Neural cell (in vitro differentiated cells): Measurements from ENCODE around the gene LDLRAD4. TPM values are rescaled to one million over a fixed set of nuclear protein-coding genes. Genes with fewer than 3 reads are reported as not detected.

ENCODE experiments used
- H2AFZ ChIP-seq: fragments of 200-600, 300-800 bp; sonication (generic), shearing (Covaris generic); 2 replicates; pipeline ENCODE4 v1.6.0; 2014; ENCODE audit warnings: low read depth, mild to moderate bottlenecking, antibody characterized with exemption, low read length, moderate library complexity
- H3F3A ChIP-seq: fragments of 200-600 bp; shearing (Covaris generic); 2 replicates; pipeline ENCODE4 v1.6.1; 2016; ENCODE audit warnings: mild to moderate bottlenecking, moderate library complexity, mixed read lengths, antibody characterized with exemption, low read length; ENCODE audit not compliant: insufficient read depth, poor library complexity, severe bottlenecking
- H3K27ac ChIP-seq: fragments of 200-600, 300-800 bp; sonication (generic), shearing (Covaris generic); 2 replicates; pipeline ENCODE4 v1.5.1; 2014; ENCODE audit warnings: mild to moderate bottlenecking, low read length, moderate library complexity
- H3K27me3 ChIP-seq: fragments of 300-800, 200-600 bp; sonication (generic), shearing (Covaris generic); 2 replicates; pipeline ENCODE4 v1.6.0; 2014; ENCODE audit warnings: mild to moderate bottlenecking, low read depth, low read length, moderate library complexity; ENCODE audit not compliant: insufficient read depth
- H3K36me3 ChIP-seq: fragments of 300-800, 200-600 bp; sonication (generic), shearing (Covaris generic); 2 replicates; pipeline ENCODE4 v1.5.1; 2014; ENCODE audit warnings: mild to moderate bottlenecking, antibody characterized with exemption, low read length, moderate library complexity; ENCODE audit not compliant: insufficient read depth
- H3K4me2 ChIP-seq: fragments of 300-800, 200-600 bp; sonication (generic), shearing (Covaris generic); 2 replicates; pipeline ENCODE4 v1.6.0; 2014; ENCODE audit warnings: mild to moderate bottlenecking, low read length
- H3K4me3 ChIP-seq: fragments of 300-800, 200-600 bp; sonication (generic), shearing (Covaris generic); 2 replicates; pipeline ENCODE4 v1.5.1; 2014; ENCODE audit warnings: mild to moderate bottlenecking, low read length, moderate library complexity
- H3K79me2 ChIP-seq: fragments of 200-600 bp; shearing (Covaris generic); replicated peaks from 2 replicates; pipeline ENCODE4 v1.6.0; 2014; ENCODE audit warnings: mild to moderate bottlenecking, low read length, moderate library complexity; ENCODE audit not compliant: insufficient read depth
- H3K9ac ChIP-seq: fragments of 300-800, 200-600 bp; sonication (generic), shearing (Covaris generic); 2 replicates; pipeline ENCODE4 v1.6.1; 2016; ENCODE audit warnings: mild to moderate bottlenecking, low read length, mixed read lengths
- H3K9me2 ChIP-seq: fragments of 200-600 bp; shearing (Covaris generic); 2 replicates; pipeline ENCODE4 v1.6.1; 2016; ENCODE audit warnings: mild to moderate bottlenecking, low read length, mixed read lengths; ENCODE audit not compliant: insufficient read depth
- H3K9me3 ChIP-seq: fragments of 200-600, 300-800 bp; sonication (generic), shearing (Covaris generic); 2 replicates; pipeline ENCODE4 v1.6.1; 2016; ENCODE audit warnings: mild to moderate bottlenecking, mixed run types, low read length, moderate library complexity, mixed read lengths
- H4K20me1 ChIP-seq: fragments of 200-600 bp; shearing (Covaris generic); 2 replicates; pipeline ENCODE4 v1.6.1; 2016; ENCODE audit warnings: mild to moderate bottlenecking, mixed run types; ENCODE audit not compliant: insufficient read depth
- EP300 ChIP-seq: fragments of 450-650 bp; conservative IDR thresholded peaks from 2 replicates; pipeline ENCODE4 v1.6.1; 2014; ENCODE audit warnings: antibody characterized with exemption, mild to moderate bottlenecking, moderate library complexity; ENCODE audit not compliant: poor library complexity, severe bottlenecking
- EZH2 ChIP-seq: fragments of 200-600, 300-800 bp; shearing (Covaris generic), sonication (generic); IDR thresholded peaks from 2 replicates; pipeline ENCODE4 v1.6.1; 2014; ENCODE audit warnings: antibody characterized with exemption, low read length, borderline replicate concordance, mild to moderate bottlenecking; ENCODE audit not compliant: insufficient read depth, poor library complexity, severe bottlenecking
- MXI1 ChIP-seq: fragments of 450-650 bp; conservative IDR thresholded peaks from 2 replicates; pipeline ENCODE4 v1.6.1; 2014; ENCODE audit warnings: antibody characterized with exemption, mild to moderate bottlenecking; ENCODE audit not compliant: poor library complexity, severe bottlenecking
- POLR2AphosphoS5 ChIP-seq: IDR thresholded peaks from 2 replicates; pipeline ENCODE4 v1.6.1; 2012
- RAD21 ChIP-seq: fragments of 450-650 bp; conservative IDR thresholded peaks from 2 replicates; pipeline ENCODE4 v1.6.1; 2014; ENCODE audit warnings: antibody characterized with exemption, mild to moderate bottlenecking, moderate library complexity
- SMC3 ChIP-seq: fragments of 450-650 bp; conservative IDR thresholded peaks from 2 replicates; pipeline ENCODE4 v1.6.1; 2014; ENCODE audit warnings: antibody characterized with exemption, mild to moderate bottlenecking, moderate library complexity; ENCODE audit not compliant: poor library complexity
- TAF1 ChIP-seq: IDR thresholded peaks from 2 replicates; pipeline ENCODE4 v1.6.1; 2012; ENCODE audit warnings: low read depth
- polyA plus RNA-seq: library from polyadenylated mRNA; depleted of rRNA; stranded (reverse); fragments of >200 nt; gene quantifications from 2 replicates; pipeline ENCODE4 v1.2.3, GENCODE V29; 2014
- TF ChIP-seq, protein P1 (sequence below): fragments of 450-650 bp; IDR thresholded peaks from 2 replicates; pipeline ENCODE4 v1.5.1; 2014; ENCODE audit warnings: antibody characterized with exemption, mild to moderate bottlenecking, moderate library complexity; ENCODE audit not compliant: poor library complexity, severe bottlenecking
- TF ChIP-seq, protein P2 (sequence below): IDR thresholded peaks from 2 replicates; pipeline ENCODE4 v1.6.1; 2012; ENCODE audit warnings: borderline replicate concordance

Gene LDLRAD4
- polyA plus RNA-seq, 1 donor from 2014 or later = 3.7 TPM

DNA sequence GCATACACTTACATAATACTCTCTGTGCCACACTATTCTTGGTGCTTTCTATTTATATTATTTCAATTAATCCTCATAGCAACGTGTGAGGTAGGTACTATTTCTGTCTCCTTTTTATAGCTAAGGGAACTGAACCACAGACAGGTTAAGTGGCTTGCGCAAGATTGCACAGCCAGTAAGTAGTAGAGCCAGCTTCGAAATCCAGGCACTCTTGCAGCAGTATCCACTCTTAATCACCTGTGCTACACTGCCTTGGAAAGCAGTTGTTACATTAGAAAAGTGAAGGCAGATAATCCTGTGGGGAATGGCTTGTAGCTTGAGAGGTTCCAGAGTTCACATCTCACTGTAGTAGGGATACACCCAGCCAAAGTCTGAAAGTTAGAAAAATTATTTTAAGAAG is 198.3 kb downstream of the LDLRAD4 start:
- Histone ChIP-seq H3K9ac (no peak overlapping the region), H3F3A (no peaks in the 10 kb centered on the region), H3K4me2 (no peak overlapping the region), H4K20me1 (no peaks in the 10 kb centered on the region), H3K9me2 (no peaks in the 10 kb centered on the region), H3K27ac (no peak overlapping the region), H3K36me3 (no peaks in the 10 kb centered on the region), H3K9me3 (no peaks in the 10 kb centered on the region), H3K27me3 (no peaks in the 10 kb centered on the region), H3K4me3 (no peak overlapping the region), H3K79me2 (no peaks in the 10 kb centered on the region), H2AFZ (no peak overlapping the region)
- TF ChIP-seq, protein P1, sequence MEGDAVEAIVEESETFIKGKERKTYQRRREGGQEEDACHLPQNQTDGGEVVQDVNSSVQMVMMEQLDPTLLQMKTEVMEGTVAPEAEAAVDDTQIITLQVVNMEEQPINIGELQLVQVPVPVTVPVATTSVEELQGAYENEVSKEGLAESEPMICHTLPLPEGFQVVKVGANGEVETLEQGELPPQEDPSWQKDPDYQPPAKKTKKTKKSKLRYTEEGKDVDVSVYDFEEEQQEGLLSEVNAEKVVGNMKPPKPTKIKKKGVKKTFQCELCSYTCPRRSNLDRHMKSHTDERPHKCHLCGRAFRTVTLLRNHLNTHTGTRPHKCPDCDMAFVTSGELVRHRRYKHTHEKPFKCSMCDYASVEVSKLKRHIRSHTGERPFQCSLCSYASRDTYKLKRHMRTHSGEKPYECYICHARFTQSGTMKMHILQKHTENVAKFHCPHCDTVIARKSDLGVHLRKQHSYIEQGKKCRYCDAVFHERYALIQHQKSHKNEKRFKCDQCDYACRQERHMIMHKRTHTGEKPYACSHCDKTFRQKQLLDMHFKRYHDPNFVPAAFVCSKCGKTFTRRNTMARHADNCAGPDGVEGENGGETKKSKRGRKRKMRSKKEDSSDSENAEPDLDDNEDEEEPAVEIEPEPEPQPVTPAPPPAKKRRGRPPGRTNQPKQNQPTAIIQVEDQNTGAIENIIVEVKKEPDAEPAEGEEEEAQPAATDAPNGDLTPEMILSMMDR = no peak
- TF ChIP-seq EP300 = no peak
- no peak for TF ChIP-seq POLR2AphosphoS5
- no peak for TF ChIP-seq TAF1
- TF ChIP-seq SMC3 = no peak
- no peak for TF ChIP-seq RAD21

DNA sequence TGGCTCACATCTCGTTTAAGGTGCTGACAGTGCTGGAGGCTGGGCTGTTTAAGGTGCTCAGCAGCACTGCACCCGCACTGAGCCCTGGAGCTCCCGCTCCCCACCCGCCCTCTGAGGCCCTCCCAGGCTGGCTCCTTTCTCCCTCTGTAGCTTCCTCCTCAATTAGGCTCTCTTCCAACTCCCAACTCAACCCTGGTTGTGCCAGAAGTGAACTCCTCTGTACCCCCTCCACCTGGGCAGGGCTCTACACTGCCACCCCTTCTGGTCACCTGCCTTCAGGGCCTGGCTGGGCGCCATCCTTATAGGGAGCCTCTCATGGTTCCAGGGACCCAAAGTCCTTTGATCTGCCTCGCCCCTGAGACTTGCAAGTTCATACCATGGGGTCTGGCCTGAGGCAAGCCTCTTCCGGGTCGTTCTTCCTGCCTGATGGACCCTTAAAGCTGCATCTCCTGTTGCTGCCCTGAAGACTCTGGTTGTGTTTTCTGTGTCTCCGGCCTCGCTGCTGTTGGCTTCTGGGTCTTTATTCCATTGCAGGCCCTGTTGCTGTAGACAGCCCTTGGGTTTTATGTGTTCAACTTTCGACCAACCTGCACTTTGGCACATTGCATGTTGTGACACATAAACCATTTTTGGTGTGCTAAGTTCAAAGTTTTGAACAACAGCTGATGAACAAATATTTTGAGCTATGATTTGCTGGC is 199.6 kb downstream of the LDLRAD4 start:
- Histone ChIP-seq H3K27me3 (no peaks in the 10 kb centered on the region), H4K20me1 (no peaks in the 10 kb centered on the region), H3K79me2 (no peaks in the 10 kb centered on the region), H2AFZ (no peak overlapping the region), H3K9me3 (no peaks in the 10 kb centered on the region), H3K36me3 (no peaks in the 10 kb centered on the region), H3K4me3 (no peak overlapping the region), H3K9ac (no peak overlapping the region), H3K9me2 (no peaks in the 10 kb centered on the region), H3K27ac (no peak overlapping the region), H3K4me2 (no peak overlapping the region), H3F3A (no peaks in the 10 kb centered on the region)
- TF ChIP-seq, protein P1 = no peak
- TF ChIP-seq EP300 (no peak), SMC3 (no peak), RAD21 (no peak), MXI1 (no peak), TAF1 (no peak), POLR2AphosphoS5 (no peak), EZH2 (no peak)
- TF ChIP-seq, protein P2, sequence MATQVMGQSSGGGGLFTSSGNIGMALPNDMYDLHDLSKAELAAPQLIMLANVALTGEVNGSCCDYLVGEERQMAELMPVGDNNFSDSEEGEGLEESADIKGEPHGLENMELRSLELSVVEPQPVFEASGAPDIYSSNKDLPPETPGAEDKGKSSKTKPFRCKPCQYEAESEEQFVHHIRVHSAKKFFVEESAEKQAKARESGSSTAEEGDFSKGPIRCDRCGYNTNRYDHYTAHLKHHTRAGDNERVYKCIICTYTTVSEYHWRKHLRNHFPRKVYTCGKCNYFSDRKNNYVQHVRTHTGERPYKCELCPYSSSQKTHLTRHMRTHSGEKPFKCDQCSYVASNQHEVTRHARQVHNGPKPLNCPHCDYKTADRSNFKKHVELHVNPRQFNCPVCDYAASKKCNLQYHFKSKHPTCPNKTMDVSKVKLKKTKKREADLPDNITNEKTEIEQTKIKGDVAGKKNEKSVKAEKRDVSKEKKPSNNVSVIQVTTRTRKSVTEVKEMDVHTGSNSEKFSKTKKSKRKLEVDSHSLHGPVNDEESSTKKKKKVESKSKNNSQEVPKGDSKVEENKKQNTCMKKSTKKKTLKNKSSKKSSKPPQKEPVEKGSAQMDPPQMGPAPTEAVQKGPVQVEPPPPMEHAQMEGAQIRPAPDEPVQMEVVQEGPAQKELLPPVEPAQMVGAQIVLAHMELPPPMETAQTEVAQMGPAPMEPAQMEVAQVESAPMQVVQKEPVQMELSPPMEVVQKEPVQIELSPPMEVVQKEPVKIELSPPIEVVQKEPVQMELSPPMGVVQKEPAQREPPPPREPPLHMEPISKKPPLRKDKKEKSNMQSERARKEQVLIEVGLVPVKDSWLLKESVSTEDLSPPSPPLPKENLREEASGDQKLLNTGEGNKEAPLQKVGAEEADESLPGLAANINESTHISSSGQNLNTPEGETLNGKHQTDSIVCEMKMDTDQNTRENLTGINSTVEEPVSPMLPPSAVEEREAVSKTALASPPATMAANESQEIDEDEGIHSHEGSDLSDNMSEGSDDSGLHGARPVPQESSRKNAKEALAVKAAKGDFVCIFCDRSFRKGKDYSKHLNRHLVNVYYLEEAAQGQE = no peak
